SK-N-SH treated with all-trans-retinoic acid at 6 μM for 48 hours (cell line): ENCODE measurements around the gene TEAD4.

ENCODE experiments used
- ATAC-seq: fragments of 200-7000 bp; cut with Tn5 transposase; 3 replicates; pipeline ENCODE4 v1.9.1; 2020; ENCODE audit warnings: mild to moderate bottlenecking, moderate library complexity
- ARNTL ChIP-seq: fragments of 450-650 bp; formaldehyde crosslinking; IDR thresholded peaks from 2 replicates; pipeline ENCODE4 v1.5.0; 2020; ENCODE audit warnings: low read depth, mild to moderate bottlenecking, moderate library complexity, borderline replicate concordance
- BACH2 ChIP-seq: fragments of 250-450 bp; sonication (Bioruptor Pico); IDR thresholded peaks from 2 replicates; pipeline ENCODE4 v1.9.0; 2021; ENCODE audit warnings: mild to moderate bottlenecking, borderline replicate concordance
- ESRRG ChIP-seq: fragments of 250-450 bp; sonication (Bioruptor Pico); IDR thresholded peaks from 2 replicates; pipeline ENCODE4 v1.6.1; 2021; ENCODE audit warnings: mild to moderate bottlenecking
- GLIS3 ChIP-seq: fragments of 250-450 bp; sonication (Bioruptor Pico); IDR thresholded peaks from 2 replicates; pipeline ENCODE4 v1.5.0; 2020; ENCODE audit warnings: mild to moderate bottlenecking, moderate library complexity
- ISL1 ChIP-seq: fragments of 250-450 bp; sonication (Bioruptor Pico); IDR thresholded peaks from 2 replicates; pipeline ENCODE4 v2.1.2; 2022; ENCODE audit warnings: mild to moderate bottlenecking, moderate library complexity
- OSR1 ChIP-seq: fragments of 250-450 bp; sonication (Bioruptor Pico); IDR thresholded peaks from 2 replicates; pipeline ENCODE4 v1.8.0; 2022; ENCODE audit warnings: moderate library complexity, mild to moderate bottlenecking, inconsistent platforms
- POU6F1 ChIP-seq: fragments of 250-450 bp; sonication (Bioruptor Pico); IDR thresholded peaks from 2 replicates; pipeline ENCODE4 v1.8.0; 2021; ENCODE audit warnings: low read depth, mild to moderate bottlenecking, moderate library complexity, borderline replicate concordance
- RARB ChIP-seq: fragments of 250-450 bp; sonication (Bioruptor Pico); IDR thresholded peaks from 2 replicates; pipeline ENCODE4 v1.8.0; 2021; ENCODE audit warnings: mild to moderate bottlenecking, moderate library complexity
- SNAI2 ChIP-seq: fragments of 250-450 bp; sonication (Bioruptor Pico); IDR thresholded peaks from 2 replicates; pipeline ENCODE4 v1.5.0; 2020; ENCODE audit warnings: mild to moderate bottlenecking, moderate library complexity
- TCF4 ChIP-seq: fragments of 250-450 bp; sonication (Bioruptor Pico); IDR thresholded peaks from 2 replicates; pipeline ENCODE4 v1.8.0; 2021; ENCODE audit warnings: mild to moderate bottlenecking, moderate library complexity, borderline replicate concordance
- TOX ChIP-seq: fragments of 250-450 bp; sonication (Bioruptor Pico); IDR thresholded peaks from 2 replicates; pipeline ENCODE4 v1.8.0; 2021; ENCODE audit warnings: mild to moderate bottlenecking, moderate library complexity, borderline replicate concordance
- TSHZ2 ChIP-seq: fragments of 250-450 bp; sonication (Bioruptor Pico); IDR thresholded peaks from 2 replicates; pipeline ENCODE4 v1.5.0; 2020; ENCODE audit warnings: mild to moderate bottlenecking, moderate library complexity
- ZC3H10 ChIP-seq: fragments of 250-450 bp; sonication (Bioruptor Pico); IDR thresholded peaks from 2 replicates; pipeline ENCODE4 v1.5.1; 2021; ENCODE audit warnings: mild to moderate bottlenecking, moderate library complexity
- ZFP3 ChIP-seq: fragments of 250-450 bp; sonication (Bioruptor Pico); IDR thresholded peaks from 2 replicates; pipeline ENCODE4 v1.5.0; 2020; ENCODE audit warnings: mild to moderate bottlenecking, moderate library complexity
- ZFP30 ChIP-seq: fragments of 450-650 bp; formaldehyde crosslinking; IDR thresholded peaks from 2 replicates; pipeline ENCODE4 v1.5.0; 2022; ENCODE audit warnings: mild to moderate bottlenecking, moderate library complexity
- ZNF565 ChIP-seq: fragments of 450-650 bp; formaldehyde crosslinking; conservative IDR thresholded peaks from 2 replicates; pipeline ENCODE4 v1.5.0; 2020; ENCODE audit warnings: low read depth, mild to moderate bottlenecking, moderate library complexity
- ZNF70 ChIP-seq: fragments of 450-650 bp; formaldehyde crosslinking; IDR thresholded peaks from 2 replicates; pipeline ENCODE4 v1.5.0; 2020; ENCODE audit warnings: mild to moderate bottlenecking, moderate library complexity
- ZNF8 ChIP-seq: fragments of 450-650 bp; formaldehyde crosslinking; IDR thresholded peaks from 2 replicates; pipeline ENCODE4 v1.5.0; 2020; ENCODE audit warnings: mild to moderate bottlenecking, moderate library complexity
- TF ChIP-seq, protein P1 (sequence below): fragments of 250-450 bp; sonication (Bioruptor Pico); IDR thresholded peaks from 2 replicates; pipeline ENCODE4 v1.5.1; 2021; ENCODE audit warnings: mild to moderate bottlenecking, moderate library complexity
- TF ChIP-seq, protein P2 (sequence below): fragments of 250-450 bp; sonication (Bioruptor Pico); IDR thresholded peaks from 2 replicates; pipeline ENCODE4 v1.8.0; 2020; ENCODE audit warnings: mild to moderate bottlenecking, moderate library complexity, borderline replicate concordance

The TEAD4 gene

GRCh38 chr12:3049611-3050249, 90.5 kb downstream of the TEAD4 start:
- no peak for TF ChIP-seq OSR1 (CRISPR knock-in tag)
- TF ChIP-seq, protein P1, sequence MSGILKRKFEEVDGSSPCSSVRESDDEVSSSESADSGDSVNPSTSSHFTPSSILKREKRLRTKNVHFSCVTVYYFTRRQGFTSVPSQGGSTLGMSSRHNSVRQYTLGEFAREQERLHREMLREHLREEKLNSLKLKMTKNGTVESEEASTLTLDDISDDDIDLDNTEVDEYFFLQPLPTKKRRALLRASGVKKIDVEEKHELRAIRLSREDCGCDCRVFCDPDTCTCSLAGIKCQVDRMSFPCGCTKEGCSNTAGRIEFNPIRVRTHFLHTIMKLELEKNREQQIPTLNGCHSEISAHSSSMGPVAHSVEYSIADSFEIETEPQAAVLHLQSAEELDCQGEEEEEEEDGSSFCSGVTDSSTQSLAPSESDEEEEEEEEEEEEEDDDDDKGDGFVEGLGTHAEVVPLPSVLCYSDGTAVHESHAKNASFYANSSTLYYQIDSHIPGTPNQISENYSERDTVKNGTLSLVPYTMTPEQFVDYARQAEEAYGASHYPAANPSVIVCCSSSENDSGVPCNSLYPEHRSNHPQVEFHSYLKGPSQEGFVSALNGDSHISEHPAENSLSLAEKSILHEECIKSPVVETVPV (CRISPR knock-in tag), result no peak
- TF ChIP-seq ZNF70 (CRISPR knock-in tag), result no peak
- no peak for TF ChIP-seq ISL1 (CRISPR knock-in tag)
- no peak for TF ChIP-seq SNAI2 (CRISPR knock-in tag)
- TF ChIP-seq TOX (CRISPR knock-in tag), result no peak
- no peak for TF ChIP-seq ZFP30 (CRISPR knock-in tag)
- no peak for TF ChIP-seq GLIS3
- TF ChIP-seq, protein P2, sequence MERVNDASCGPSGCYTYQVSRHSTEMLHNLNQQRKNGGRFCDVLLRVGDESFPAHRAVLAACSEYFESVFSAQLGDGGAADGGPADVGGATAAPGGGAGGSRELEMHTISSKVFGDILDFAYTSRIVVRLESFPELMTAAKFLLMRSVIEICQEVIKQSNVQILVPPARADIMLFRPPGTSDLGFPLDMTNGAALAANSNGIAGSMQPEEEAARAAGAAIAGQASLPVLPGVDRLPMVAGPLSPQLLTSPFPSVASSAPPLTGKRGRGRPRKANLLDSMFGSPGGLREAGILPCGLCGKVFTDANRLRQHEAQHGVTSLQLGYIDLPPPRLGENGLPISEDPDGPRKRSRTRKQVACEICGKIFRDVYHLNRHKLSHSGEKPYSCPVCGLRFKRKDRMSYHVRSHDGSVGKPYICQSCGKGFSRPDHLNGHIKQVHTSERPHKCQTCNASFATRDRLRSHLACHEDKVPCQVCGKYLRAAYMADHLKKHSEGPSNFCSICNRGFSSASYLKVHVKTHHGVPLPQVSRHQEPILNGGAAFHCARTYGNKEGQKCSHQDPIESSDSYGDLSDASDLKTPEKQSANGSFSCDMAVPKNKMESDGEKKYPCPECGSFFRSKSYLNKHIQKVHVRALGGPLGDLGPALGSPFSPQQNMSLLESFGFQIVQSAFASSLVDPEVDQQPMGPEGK (CRISPR knock-in tag), result no peak
- no peak for TF ChIP-seq ZC3H10 (CRISPR knock-in tag)
- TF ChIP-seq ZNF8, result no peak
- no peak for TF ChIP-seq RARB (CRISPR knock-in tag)
- no peak for TF ChIP-seq TCF4 (CRISPR knock-in tag)
- TF ChIP-seq ESRRG (CRISPR knock-in tag), result no peak
- no peak for TF ChIP-seq TSHZ2
- ATAC-seq, result no peak

GRCh38 chr12:3054374-3054773, 95.2 kb downstream of the TEAD4 start:
- no peak for TF ChIP-seq ISL1 (CRISPR knock-in tag)
- TF ChIP-seq ZNF565 (CRISPR knock-in tag), result no peak
- TF ChIP-seq BACH2, result no peak
- TF ChIP-seq ARNTL, result no peak
- TF ChIP-seq TCF4 (CRISPR knock-in tag), result no peak
- no peak for TF ChIP-seq ZC3H10 (CRISPR knock-in tag)
- TF ChIP-seq GLIS3, result no peak
- no peak for TF ChIP-seq ZNF8
- TF ChIP-seq ZNF70 (CRISPR knock-in tag), result no peak
- ATAC-seq, result no peak

GRCh38 chr12:3055026-3055703, 96.0 kb downstream of the TEAD4 start:
- no peak for TF ChIP-seq BACH2
- TF ChIP-seq ZNF70 (CRISPR knock-in tag), result no peak
- TF ChIP-seq OSR1 (CRISPR knock-in tag), result no peak
- no peak for TF ChIP-seq RARB (CRISPR knock-in tag)
- no peak for TF ChIP-seq ESRRG (CRISPR knock-in tag)
- TF ChIP-seq ARNTL, result no peak
- no peak for TF ChIP-seq ZNF565 (CRISPR knock-in tag)
- TF ChIP-seq POU6F1 (CRISPR knock-in tag), result no peak
- TF ChIP-seq ISL1 (CRISPR knock-in tag), result 0 out of 2 replicates have a peak, but pooled peaks have one; percentile 10
- peak; percentile 32; the same call in 1 of the 2 replicates for TF ChIP-seq TCF4 (CRISPR knock-in tag)
- no peak for TF ChIP-seq ZFP3 (CRISPR knock-in tag)
- TF ChIP-seq, protein P2 (CRISPR knock-in tag), result no peak
- no peak for TF ChIP-seq ZFP30 (CRISPR knock-in tag)
- TF ChIP-seq, protein P1 (CRISPR knock-in tag), result no peak
- ATAC-seq, result peak; percentile 53
